Testis (tissue), 2 donors: ENCODE results near the gene EIPR1.

Experiments used
- CTCF ChIP-seq, 3 experiments: fragments of 450-650 bp in 2 of 3; fragments of 200-600 bp in 1 of 3; sonication (generic) in 1 of 3; IDR thresholded peaks; one replicate each; pipeline ENCODE4 v1.5.1; 2016 to 2019; ENCODE audit warnings: antibody characterized with exemption in 3 of 3, mild to moderate bottlenecking in 2 of 3, moderate library complexity in 1 of 3
- POLR2A ChIP-seq: fragments of 450-650 bp; IDR thresholded peaks from one replicate; pipeline ENCODE4 v1.6.1; 2017; ENCODE audit warnings: antibody characterized with exemption, mild to moderate bottlenecking, moderate library complexity

DNA sequence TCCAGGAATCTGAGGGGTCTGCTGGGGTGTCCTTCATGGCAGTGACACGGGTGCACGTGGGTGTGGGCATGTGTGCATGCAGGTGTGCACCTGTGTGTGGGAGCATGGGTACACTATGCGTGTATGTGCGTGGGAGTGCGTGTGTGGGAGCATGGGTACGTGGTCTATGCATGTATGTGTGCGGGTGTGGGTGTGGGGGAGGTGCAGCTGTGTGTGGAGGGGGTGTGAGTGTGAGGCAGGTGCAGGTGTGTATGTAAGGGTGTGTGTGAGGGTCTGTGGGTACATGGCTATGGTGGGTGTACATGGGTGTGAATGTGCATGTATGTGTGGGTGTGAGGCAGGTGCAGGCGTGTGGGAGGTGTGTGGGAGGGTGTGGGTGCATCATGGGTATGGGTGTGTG, 36.3 kb downstream of the EIPR1 start:
- no peak for TF ChIP-seq CTCF (IDR thresholded peaks at IDR 0.05)
- TF ChIP-seq POLR2A: no peak
